Upper lobe of left lung (tissue), 4 donors: ENCODE results near the gene PDK1.

ENCODE experiments used
- CTCF ChIP-seq, 6 experiments: fragments of 450-650 bp in 4 of 6; fragments of 200-600 bp in 2 of 6; sonication (generic) in 2 of 6; IDR thresholded peaks; one replicate each; pipeline ENCODE4 v1.5.1; 2016 to 2019; ENCODE audit warnings: antibody characterized with exemption in 6 of 6
- EP300 ChIP-seq, 4 donors: sonication (generic); formaldehyde crosslinking; IDR thresholded peaks; one replicate each; pipeline ENCODE4 v1.5.1; 2017; ENCODE audit warnings: antibody characterized with exemption in 4 of 4, control low read depth in 2 of 4
- POLR2A ChIP-seq, 4 donors: fragments of 450-650 bp; IDR thresholded peaks; one replicate each; pipeline ENCODE4 v1.5.1; 2016 to 2017; ENCODE audit warnings: antibody characterized with exemption in 4 of 4, mild to moderate bottlenecking in 2 of 4
- POLR2AphosphoS5 ChIP-seq, 2 donors: sonication (generic); formaldehyde crosslinking; IDR thresholded peaks; one replicate each; pipeline ENCODE4 v1.5.1; 2017; ENCODE audit warnings: antibody characterized with exemption in 2 of 2

DNA sequence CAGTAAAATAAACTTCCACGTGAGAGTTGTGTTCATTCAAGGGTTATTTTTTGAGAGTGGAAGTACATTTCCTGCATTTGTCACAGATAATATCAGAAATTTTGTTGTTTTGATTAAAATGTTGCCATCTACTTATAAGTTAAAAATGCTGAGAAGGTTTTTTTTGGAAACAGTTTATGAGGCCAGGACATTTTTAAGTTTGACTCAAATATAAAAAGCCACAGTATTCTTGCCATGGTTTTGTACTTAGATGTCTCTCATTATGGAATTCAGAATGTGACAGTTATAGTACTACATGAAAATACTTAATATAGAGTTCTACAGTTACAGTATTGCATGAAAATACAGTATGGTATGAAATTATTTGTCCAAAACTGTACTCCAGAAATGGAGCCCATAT is 44.1 kb downstream of the PDK1 start:
- TF ChIP-seq CTCF (IDR thresholded peaks at IDR 0.05) (no peak), POLR2A (IDR thresholded peaks at IDR 0.05) (no peak), POLR2AphosphoS5 (IDR thresholded peaks at IDR 0.05) (no peak), EP300 (IDR thresholded peaks at IDR 0.05) (no peak)
